Right lobe of liver (tissue), 4 donors: ENCODE results near the gene VKORC1.

Experiments
- POLR2A ChIP-seq: fragments of 450-650 bp; IDR thresholded peaks from one replicate; pipeline ENCODE4 v1.6.1; 2017; ENCODE audit warnings: antibody characterized with exemption, mild to moderate bottlenecking
- TF ChIP-seq, protein P1 (sequence below), 4 donors: fragments of 200-600 bp in 3 of 4; fragments of 450-650 bp in 1 of 4; IDR thresholded peaks; one replicate each; pipeline versions ENCODE4 v1.5.1 to v1.8.0; 2016 to 2022; ENCODE audit warnings: antibody characterized with exemption in 4 of 4, mild to moderate bottlenecking in 2 of 4
- donor health status: DM: no; HTN: no; CAD: no.
- donor health status: DM: no; HTN: no; CAD: no.
- donor health status: DM: no; HTN: yes; CAD: no.

DNA sequence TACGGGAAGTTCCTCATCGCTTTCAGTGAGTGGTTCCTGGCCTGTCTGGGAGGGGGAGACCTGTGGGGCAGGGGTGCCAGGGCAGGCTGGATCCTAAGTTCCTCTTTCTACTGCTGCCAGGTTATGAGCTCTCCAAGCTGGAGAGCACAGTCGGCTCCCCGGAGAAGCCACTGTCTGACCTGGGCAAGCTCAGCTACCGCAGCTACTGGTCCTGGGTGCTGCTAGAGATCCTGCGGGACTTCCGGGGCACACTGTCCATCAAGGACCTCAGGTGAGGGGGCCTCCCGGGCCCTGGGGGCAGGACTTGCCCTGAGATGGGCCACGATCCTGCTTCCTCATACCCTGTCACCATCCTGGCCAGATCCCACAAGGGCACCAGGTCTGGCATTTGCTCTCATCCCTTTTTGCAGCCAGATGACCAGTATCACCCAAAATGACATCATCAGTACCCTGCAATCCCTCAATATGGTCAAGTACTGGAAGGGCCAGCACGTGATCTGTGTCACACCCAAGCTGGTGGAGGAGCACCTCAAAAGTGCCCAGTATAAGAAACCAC is 35.8 kb upstream of the VKORC1 start:
- TF ChIP-seq, protein P1, sequence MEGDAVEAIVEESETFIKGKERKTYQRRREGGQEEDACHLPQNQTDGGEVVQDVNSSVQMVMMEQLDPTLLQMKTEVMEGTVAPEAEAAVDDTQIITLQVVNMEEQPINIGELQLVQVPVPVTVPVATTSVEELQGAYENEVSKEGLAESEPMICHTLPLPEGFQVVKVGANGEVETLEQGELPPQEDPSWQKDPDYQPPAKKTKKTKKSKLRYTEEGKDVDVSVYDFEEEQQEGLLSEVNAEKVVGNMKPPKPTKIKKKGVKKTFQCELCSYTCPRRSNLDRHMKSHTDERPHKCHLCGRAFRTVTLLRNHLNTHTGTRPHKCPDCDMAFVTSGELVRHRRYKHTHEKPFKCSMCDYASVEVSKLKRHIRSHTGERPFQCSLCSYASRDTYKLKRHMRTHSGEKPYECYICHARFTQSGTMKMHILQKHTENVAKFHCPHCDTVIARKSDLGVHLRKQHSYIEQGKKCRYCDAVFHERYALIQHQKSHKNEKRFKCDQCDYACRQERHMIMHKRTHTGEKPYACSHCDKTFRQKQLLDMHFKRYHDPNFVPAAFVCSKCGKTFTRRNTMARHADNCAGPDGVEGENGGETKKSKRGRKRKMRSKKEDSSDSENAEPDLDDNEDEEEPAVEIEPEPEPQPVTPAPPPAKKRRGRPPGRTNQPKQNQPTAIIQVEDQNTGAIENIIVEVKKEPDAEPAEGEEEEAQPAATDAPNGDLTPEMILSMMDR (IDR thresholded peaks at IDR 0.05) = no peak
- no peak for TF ChIP-seq POLR2A
